WTC11 (cell line): ENCODE results near the gene RPL23.

Source experiments
- CBFB ChIP-seq: sonication (generic); formaldehyde crosslinking; IDR thresholded peaks from 2 replicates; pipeline ENCODE4 v1.8.1; 2022; ENCODE audit warnings: mild to moderate bottlenecking, low read depth, missing genetic modification reagents
- MAX ChIP-seq: sonication (generic); formaldehyde crosslinking; IDR thresholded peaks from 2 replicates; pipeline ENCODE4 v1.8.0; 2022; ENCODE audit warnings: mild to moderate bottlenecking, missing genetic modification reagents
- MXD4 ChIP-seq: fragments of 250-450 bp; sonication (Bioruptor Pico); IDR thresholded peaks from 2 replicates; pipeline ENCODE4 v1.8.0; 2021; ENCODE audit warnings: mild to moderate bottlenecking, moderate library complexity, borderline replicate concordance
- TF ChIP-seq, protein P1 (sequence below): sonication (generic); formaldehyde crosslinking; IDR thresholded peaks from 2 replicates; pipeline ENCODE4 v1.8.1; 2023; ENCODE audit warnings: mild to moderate bottlenecking, missing genetic modification reagents, moderate library complexity
- TF ChIP-seq, protein P2 (sequence below): sonication (generic); formaldehyde crosslinking; IDR thresholded peaks from 2 replicates; pipeline ENCODE4 v1.8.1; 2023; ENCODE audit warnings: mild to moderate bottlenecking, missing genetic modification reagents, borderline replicate concordance
- TF ChIP-seq, protein P3 (sequence below): fragments of 200-600 bp; IDR thresholded peaks from 2 replicates; pipeline ENCODE4 v1.8.0; 2022; ENCODE audit warnings: antibody characterized with exemption

- no peak for TF ChIP-seq CBFB (CRISPR knock-in tag)
- TF ChIP-seq, protein P1, sequence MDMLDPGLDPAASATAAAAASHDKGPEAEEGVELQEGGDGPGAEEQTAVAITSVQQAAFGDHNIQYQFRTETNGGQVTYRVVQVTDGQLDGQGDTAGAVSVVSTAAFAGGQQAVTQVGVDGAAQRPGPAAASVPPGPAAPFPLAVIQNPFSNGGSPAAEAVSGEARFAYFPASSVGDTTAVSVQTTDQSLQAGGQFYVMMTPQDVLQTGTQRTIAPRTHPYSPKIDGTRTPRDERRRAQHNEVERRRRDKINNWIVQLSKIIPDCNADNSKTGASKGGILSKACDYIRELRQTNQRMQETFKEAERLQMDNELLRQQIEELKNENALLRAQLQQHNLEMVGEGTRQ (CRISPR knock-in tag) = no peak
- no peak for TF ChIP-seq MAX
- TF ChIP-seq MXD4 = no peak
- TF ChIP-seq, protein P2, sequence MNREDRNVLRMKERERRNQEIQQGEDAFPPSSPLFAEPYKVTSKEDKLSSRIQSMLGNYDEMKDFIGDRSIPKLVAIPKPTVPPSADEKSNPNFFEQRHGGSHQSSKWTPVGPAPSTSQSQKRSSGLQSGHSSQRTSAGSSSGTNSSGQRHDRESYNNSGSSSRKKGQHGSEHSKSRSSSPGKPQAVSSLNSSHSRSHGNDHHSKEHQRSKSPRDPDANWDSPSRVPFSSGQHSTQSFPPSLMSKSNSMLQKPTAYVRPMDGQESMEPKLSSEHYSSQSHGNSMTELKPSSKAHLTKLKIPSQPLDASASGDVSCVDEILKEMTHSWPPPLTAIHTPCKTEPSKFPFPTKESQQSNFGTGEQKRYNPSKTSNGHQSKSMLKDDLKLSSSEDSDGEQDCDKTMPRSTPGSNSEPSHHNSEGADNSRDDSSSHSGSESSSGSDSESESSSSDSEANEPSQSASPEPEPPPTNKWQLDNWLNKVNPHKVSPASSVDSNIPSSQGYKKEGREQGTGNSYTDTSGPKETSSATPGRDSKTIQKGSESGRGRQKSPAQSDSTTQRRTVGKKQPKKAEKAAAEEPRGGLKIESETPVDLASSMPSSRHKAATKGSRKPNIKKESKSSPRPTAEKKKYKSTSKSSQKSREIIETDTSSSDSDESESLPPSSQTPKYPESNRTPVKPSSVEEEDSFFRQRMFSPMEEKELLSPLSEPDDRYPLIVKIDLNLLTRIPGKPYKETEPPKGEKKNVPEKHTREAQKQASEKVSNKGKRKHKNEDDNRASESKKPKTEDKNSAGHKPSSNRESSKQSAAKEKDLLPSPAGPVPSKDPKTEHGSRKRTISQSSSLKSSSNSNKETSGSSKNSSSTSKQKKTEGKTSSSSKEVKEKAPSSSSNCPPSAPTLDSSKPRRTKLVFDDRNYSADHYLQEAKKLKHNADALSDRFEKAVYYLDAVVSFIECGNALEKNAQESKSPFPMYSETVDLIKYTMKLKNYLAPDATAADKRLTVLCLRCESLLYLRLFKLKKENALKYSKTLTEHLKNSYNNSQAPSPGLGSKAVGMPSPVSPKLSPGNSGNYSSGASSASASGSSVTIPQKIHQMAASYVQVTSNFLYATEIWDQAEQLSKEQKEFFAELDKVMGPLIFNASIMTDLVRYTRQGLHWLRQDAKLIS (CRISPR knock-in tag) = no peak
- TF ChIP-seq, protein P3, sequence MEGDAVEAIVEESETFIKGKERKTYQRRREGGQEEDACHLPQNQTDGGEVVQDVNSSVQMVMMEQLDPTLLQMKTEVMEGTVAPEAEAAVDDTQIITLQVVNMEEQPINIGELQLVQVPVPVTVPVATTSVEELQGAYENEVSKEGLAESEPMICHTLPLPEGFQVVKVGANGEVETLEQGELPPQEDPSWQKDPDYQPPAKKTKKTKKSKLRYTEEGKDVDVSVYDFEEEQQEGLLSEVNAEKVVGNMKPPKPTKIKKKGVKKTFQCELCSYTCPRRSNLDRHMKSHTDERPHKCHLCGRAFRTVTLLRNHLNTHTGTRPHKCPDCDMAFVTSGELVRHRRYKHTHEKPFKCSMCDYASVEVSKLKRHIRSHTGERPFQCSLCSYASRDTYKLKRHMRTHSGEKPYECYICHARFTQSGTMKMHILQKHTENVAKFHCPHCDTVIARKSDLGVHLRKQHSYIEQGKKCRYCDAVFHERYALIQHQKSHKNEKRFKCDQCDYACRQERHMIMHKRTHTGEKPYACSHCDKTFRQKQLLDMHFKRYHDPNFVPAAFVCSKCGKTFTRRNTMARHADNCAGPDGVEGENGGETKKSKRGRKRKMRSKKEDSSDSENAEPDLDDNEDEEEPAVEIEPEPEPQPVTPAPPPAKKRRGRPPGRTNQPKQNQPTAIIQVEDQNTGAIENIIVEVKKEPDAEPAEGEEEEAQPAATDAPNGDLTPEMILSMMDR = no peak
These were observed 53.2 kb downstream of the RPL23 start for GRCh38 chr17:38800237-38800760.
